HUES48 (cell line): ENCODE data around the gene PLEKHH3.

Experiments
- H3K27ac ChIP-seq: one replicate; pipeline ENCODE4 v1.7.0; 2013; ENCODE audit warnings: low read depth, low read length, inconsistent platforms
- H3K27me3 ChIP-seq: 2 replicates; pipeline ENCODE4 v1.6.1; 2013; ENCODE audit warnings: mild to moderate bottlenecking, low read length; ENCODE audit not compliant: control insufficient read depth, insufficient read depth
- H3K36me3 ChIP-seq: 2 replicates; pipeline ENCODE4 v1.6.1; 2013; ENCODE audit warnings: low read length; ENCODE audit not compliant: control insufficient read depth, insufficient read depth
- H3K4me1 ChIP-seq: 2 replicates; pipeline ENCODE4 v1.6.1; 2013; ENCODE audit warnings: mild to moderate bottlenecking, low read length; ENCODE audit not compliant: control insufficient read depth, insufficient read depth
- H3K4me3 ChIP-seq: 2 replicates; pipeline ENCODE4 v1.5.1; 2013; ENCODE audit warnings: mild to moderate bottlenecking, low read depth, low read length
- H3K9ac ChIP-seq: 2 replicates; pipeline ENCODE4 v1.6.1; 2013; ENCODE audit warnings: mild to moderate bottlenecking, low read depth, low read length, moderate library complexity
- H3K9me3 ChIP-seq: 2 replicates; pipeline ENCODE4 v1.6.1; 2013; ENCODE audit warnings: low read length; ENCODE audit not compliant: control insufficient read depth, insufficient read depth

PLEKHH3 gene

GRCh38 chr17:42676424-42677011 lies at the start of gene PLEKHH3:
Gene PLEKHH3 (minus strand): TSS chr17:42676994. CDS start chr17:42676563, 431 bp downstream.
- Histone ChIP-seq H3K27ac (peak within 1 kb of the TSS; percentile 96), H3K27me3 (peaks cover 57% of the 10 kb centered on the region), H3K36me3 (peaks cover 3% of the 10 kb centered on the region; the same call in 1 of the 2 replicates), H3K9ac (peak within 1 kb of the TSS; percentile 55; the same call in 1 of the 2 replicates), H3K4me1 (peaks cover 52% of the 10 kb centered on the region), H3K9me3 (no peaks in the 10 kb centered on the region), H3K4me3 (peak within 1 kb of the TSS; percentile 94)

GRCh38 chr17:42725143-42725542 lies 48.3 kb upstream of the PLEKHH3 start:
- peaks cover 41% of the 10 kb centered on the region for H3K36me3 ChIP-seq
- no peaks in the 10 kb centered on the region for H3K9me3 ChIP-seq
- H3K9ac ChIP-seq: no peak overlapping the region
- no peak overlapping the region for H3K27ac ChIP-seq
- H3K4me1 ChIP-seq: no peaks in the 10 kb centered on the region
- H3K4me3 ChIP-seq: no peak overlapping the region
- H3K27me3 ChIP-seq: no peaks in the 10 kb centered on the region

GRCh38 chr17:42723636-42724035 lies 46.8 kb upstream of the PLEKHH3 start:
- Histone ChIP-seq H3K36me3 (peaks cover 53% of the 10 kb centered on the region), H3K27ac (no peak overlapping the region), H3K4me3 (no peak overlapping the region)

GRCh38 chr17:42720996-42721583 lies 44.3 kb upstream of the PLEKHH3 start:
- H3K9me3 ChIP-seq: no peaks in the 10 kb centered on the region

More at GRCh38 chr17:42723636-42724035, 46.8 kb upstream of the PLEKHH3 start:
- H3K4me1 ChIP-seq: no peaks in the 10 kb centered on the region
- no peak overlapping the region for H3K9ac ChIP-seq
- H3K9me3 ChIP-seq: no peaks in the 10 kb centered on the region
- H3K27me3 ChIP-seq: no peaks in the 10 kb centered on the region

GRCh38 chr17:42709561-42709960 lies 32.8 kb upstream of the PLEKHH3 start:
- no peak overlapping the region for H3K27ac ChIP-seq
- no peak overlapping the region for H3K9ac ChIP-seq
- no peaks in the 10 kb centered on the region for H3K27me3 ChIP-seq
- H3K4me1 ChIP-seq: no peaks in the 10 kb centered on the region
- H3K9me3 ChIP-seq: no peaks in the 10 kb centered on the region
- H3K4me3 ChIP-seq: no peak overlapping the region
- H3K36me3 ChIP-seq: peaks cover 85% of the 10 kb centered on the region

More at GRCh38 chr17:42720996-42721583, 44.3 kb upstream of the PLEKHH3 start:
- Histone ChIP-seq H3K9ac (no peak overlapping the region), H3K4me3 (no peak overlapping the region), H3K27me3 (no peaks in the 10 kb centered on the region), H3K27ac (no peak overlapping the region), H3K36me3 (peaks cover 69% of the 10 kb centered on the region), H3K4me1 (no peaks in the 10 kb centered on the region)

- no peak overlapping the region for H3K4me3 ChIP-seq
- H3K27me3 ChIP-seq: no peaks in the 10 kb centered on the region
- no peaks in the 10 kb centered on the region for H3K4me1 ChIP-seq
- no peak overlapping the region for H3K27ac ChIP-seq
- no peaks in the 10 kb centered on the region for H3K9me3 ChIP-seq
- H3K9ac ChIP-seq: no peak overlapping the region
- H3K36me3 ChIP-seq: peaks cover 86% of the 10 kb centered on the region
Observed at GRCh38 chr17:42708588-42708987, 31.8 kb upstream of the PLEKHH3 start.

- H3K27me3 ChIP-seq: no peaks in the 10 kb centered on the region
- H3K9ac ChIP-seq: no peak overlapping the region
- H3K4me3 ChIP-seq: no peak overlapping the region
- peaks cover 87% of the 10 kb centered on the region for H3K36me3 ChIP-seq
- H3K4me1 ChIP-seq: no peaks in the 10 kb centered on the region
- no peaks in the 10 kb centered on the region for H3K9me3 ChIP-seq
- no peak overlapping the region for H3K27ac ChIP-seq
Observed at GRCh38 chr17:42706732-42707131, 29.9 kb upstream of the PLEKHH3 start.

GRCh38 chr17:42704837-42705494 lies 28.2 kb upstream of the PLEKHH3 start:
- Histone ChIP-seq H3K9ac (no peak overlapping the region), H3K27me3 (no peaks in the 10 kb centered on the region), H3K9me3 (no peaks in the 10 kb centered on the region), H3K4me1 (no peaks in the 10 kb centered on the region), H3K27ac (no peak overlapping the region), H3K36me3 (peaks cover 85% of the 10 kb centered on the region), H3K4me3 (no peak overlapping the region)

- H3K36me3 ChIP-seq: peaks cover 80% of the 10 kb centered on the region
- no peaks in the 10 kb centered on the region for H3K4me1 ChIP-seq
- no peaks in the 10 kb centered on the region for H3K27me3 ChIP-seq
- H3K27ac ChIP-seq: no peak overlapping the region
- no peak overlapping the region for H3K9ac ChIP-seq
- no peaks in the 10 kb centered on the region for H3K9me3 ChIP-seq
- H3K4me3 ChIP-seq: no peak overlapping the region
Observed at GRCh38 chr17:42704490-42704836, 27.7 kb upstream of the PLEKHH3 start.

- H3K9ac ChIP-seq: no peak overlapping the region
- no peaks in the 10 kb centered on the region for H3K27me3 ChIP-seq
- no peaks in the 10 kb centered on the region for H3K4me1 ChIP-seq
- no peak overlapping the region for H3K4me3 ChIP-seq
- peaks cover 63% of the 10 kb centered on the region for H3K36me3 ChIP-seq
- no peak overlapping the region for H3K27ac ChIP-seq
- no peaks in the 10 kb centered on the region for H3K9me3 ChIP-seq
Observed at GRCh38 chr17:42702446-42702845, 25.7 kb upstream of the PLEKHH3 start.

GRCh38 chr17:42700586-42701289 lies 23.9 kb upstream of the PLEKHH3 start:
- no peak overlapping the region for H3K4me3 ChIP-seq
- peaks cover 54% of the 10 kb centered on the region for H3K36me3 ChIP-seq
- no peak overlapping the region for H3K27ac ChIP-seq
- no peaks in the 10 kb centered on the region for H3K4me1 ChIP-seq
- H3K27me3 ChIP-seq: no peaks in the 10 kb centered on the region
- no peak overlapping the region for H3K9ac ChIP-seq
- H3K9me3 ChIP-seq: no peaks in the 10 kb centered on the region
